Peyer's patch (tissue), 4 donors: ENCODE results near the gene SLC6A8.

Experiments
- CTCF ChIP-seq, 6 experiments: fragments of 450-650 bp in 4 of 6; fragments of 200-600 bp in 2 of 6; sonication (generic) in 1 of 6; IDR thresholded peaks; one replicate each; pipeline ENCODE4 v1.5.1; 2017 to 2019; ENCODE audit warnings: antibody characterized with exemption in 6 of 6, mild to moderate bottlenecking in 3 of 6, moderate library complexity in 1 of 6
- POLR2A ChIP-seq, 2 donors: fragments of 450-650 bp; IDR thresholded peaks; one replicate each; pipeline ENCODE4 v1.5.1; 2017; ENCODE audit warnings: antibody characterized with exemption in 2 of 2, mild to moderate bottlenecking in 2 of 2, moderate library complexity in 2 of 2

DNA sequence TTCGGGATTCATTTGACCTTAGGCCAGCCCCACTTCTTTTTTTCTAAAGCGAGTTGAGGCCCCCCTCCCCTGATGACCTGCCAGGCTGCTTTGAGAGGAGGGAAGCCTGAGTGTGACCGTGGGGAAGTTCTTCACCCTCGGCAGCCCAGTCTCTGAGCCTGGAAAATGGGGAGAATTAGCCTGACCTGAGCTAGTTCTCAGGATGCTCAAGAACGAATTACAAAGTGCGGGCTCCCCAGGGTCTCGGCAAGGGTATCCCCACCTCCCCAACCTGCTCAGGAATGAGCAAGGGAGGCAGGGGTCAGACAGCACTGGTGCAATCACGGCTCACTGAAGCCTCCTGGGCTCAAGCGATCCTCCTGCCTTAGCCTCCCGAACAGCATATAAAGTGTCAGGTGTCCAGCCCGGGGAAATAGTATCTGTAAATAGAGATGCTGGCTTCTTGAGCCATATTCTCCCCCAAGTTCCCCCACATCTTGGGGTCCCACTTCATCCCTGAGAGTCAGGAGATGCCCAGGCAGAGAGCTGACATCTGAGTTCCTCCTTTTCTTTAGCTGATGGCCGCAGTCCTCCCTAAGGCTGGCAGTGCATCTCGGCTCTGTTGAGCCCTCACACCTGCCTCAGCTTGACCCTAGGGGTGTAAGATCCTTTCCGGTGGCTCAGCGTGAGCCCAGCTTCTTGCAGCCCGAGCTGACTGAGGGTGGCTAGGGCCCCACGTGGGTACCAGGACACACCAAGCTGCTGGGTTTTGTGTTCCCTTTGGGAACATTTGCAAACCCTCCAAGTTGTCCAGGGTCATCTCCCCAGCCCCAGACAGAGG lies 39.2 kb upstream of the SLC6A8 start:
- TF ChIP-seq CTCF (IDR thresholded peaks at IDR 0.05): no peak
- TF ChIP-seq POLR2A (IDR thresholded peaks at IDR 0.05): no peak
